DND-41 (cell line): Measurements from ENCODE around the gene TBC1D14.

Experiments
- EZH2 ChIP-seq: IDR thresholded peaks from 3 replicates; pipeline ENCODE4 v1.6.1; 2012; ENCODE audit warnings: borderline replicate concordance, low read depth, mild to moderate bottlenecking, moderate library complexity, low read length, inconsistent platforms; ENCODE audit not compliant: severe bottlenecking
- TF ChIP-seq, protein P1 (sequence below): IDR thresholded peaks from 2 replicates; pipeline ENCODE4 v1.5.1; 2012; ENCODE audit warnings: borderline replicate concordance, low read length, moderate library complexity, mild to moderate bottlenecking; ENCODE audit not compliant: poor library complexity, severe bottlenecking; ENCODE audit errors: extremely low read depth

DNA sequence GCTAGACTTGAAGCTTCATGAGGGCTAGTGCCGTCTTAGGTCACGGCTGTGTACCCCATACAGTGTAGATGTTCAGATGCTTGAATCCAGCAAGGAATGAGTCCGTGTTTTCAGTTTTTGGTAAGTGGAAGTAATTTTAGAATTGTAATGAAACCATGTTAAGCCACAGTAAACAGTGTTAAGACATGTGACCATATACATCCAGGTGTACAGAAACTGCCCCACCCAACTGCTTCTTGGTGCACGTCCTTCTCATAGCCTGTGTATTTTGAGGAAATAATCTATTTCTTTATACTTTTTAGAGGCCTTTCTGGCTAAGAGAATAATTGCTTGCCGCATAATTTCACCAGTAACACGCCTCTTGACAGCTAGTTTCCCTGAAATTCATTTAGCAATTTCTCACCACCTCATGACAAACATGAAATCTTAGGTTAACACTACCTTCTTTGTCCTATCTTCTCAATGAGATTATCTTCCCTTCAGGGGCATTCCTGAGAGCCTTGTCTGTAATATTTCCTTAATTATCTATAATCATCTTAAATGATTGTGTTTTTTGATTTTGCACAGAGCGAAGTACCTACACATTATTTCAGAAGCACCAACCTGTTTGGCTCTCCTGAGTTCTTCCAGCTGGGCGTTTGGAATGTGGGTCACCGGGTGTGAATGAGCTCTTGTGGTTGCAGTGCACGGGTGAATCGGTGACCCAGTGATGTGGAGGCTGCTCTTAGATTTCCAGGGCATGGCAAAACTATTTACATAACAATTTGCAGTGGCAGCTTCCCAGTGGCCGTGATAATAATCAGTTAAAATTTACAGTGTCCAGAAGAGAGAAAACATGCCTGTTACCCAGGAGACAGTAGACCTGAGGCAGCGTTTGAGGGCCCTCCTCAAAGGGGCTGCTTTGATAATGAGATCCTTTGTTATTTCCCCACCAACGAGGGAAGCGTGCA is 83.4 kb downstream of the TBC1D14 start:
- TF ChIP-seq, protein P1, sequence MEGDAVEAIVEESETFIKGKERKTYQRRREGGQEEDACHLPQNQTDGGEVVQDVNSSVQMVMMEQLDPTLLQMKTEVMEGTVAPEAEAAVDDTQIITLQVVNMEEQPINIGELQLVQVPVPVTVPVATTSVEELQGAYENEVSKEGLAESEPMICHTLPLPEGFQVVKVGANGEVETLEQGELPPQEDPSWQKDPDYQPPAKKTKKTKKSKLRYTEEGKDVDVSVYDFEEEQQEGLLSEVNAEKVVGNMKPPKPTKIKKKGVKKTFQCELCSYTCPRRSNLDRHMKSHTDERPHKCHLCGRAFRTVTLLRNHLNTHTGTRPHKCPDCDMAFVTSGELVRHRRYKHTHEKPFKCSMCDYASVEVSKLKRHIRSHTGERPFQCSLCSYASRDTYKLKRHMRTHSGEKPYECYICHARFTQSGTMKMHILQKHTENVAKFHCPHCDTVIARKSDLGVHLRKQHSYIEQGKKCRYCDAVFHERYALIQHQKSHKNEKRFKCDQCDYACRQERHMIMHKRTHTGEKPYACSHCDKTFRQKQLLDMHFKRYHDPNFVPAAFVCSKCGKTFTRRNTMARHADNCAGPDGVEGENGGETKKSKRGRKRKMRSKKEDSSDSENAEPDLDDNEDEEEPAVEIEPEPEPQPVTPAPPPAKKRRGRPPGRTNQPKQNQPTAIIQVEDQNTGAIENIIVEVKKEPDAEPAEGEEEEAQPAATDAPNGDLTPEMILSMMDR = no peak
- no peak for TF ChIP-seq EZH2
